Body of pancreas (tissue), 4 donors: ENCODE measurements around the gene ANKRD33B. TPM values are rescaled to one million over a fixed set of nuclear protein-coding genes. Genes with fewer than 3 reads are reported as not detected.

Experiments used
- ATAC-seq: fragments of 150-250 bp; one replicate; pipeline ENCODE4 v1.9.1; 2016
- DNase-seq, 4 donors: peaks; one replicate each; pipeline ENCODE4 v3.0.0-alpha.2; 2019
- H3K27ac ChIP-seq, 4 donors: fragments of 200-600 bp; sonication (generic); 1 replicate in 3 of 4; 2 replicates in 1 of 4; pipeline versions ENCODE4 v1.5.1 to v1.6.1; 2016 to 2019; ENCODE audit warnings: mild to moderate bottlenecking in 1 of 4, mixed read lengths in 1 of 4, moderate library complexity in 1 of 4
- H3K27me3 ChIP-seq, 2 donors: fragments of 200-600 bp; sonication (generic); one replicate each; pipeline ENCODE4 v1.6.0; 2016; ENCODE audit warnings: mild to moderate bottlenecking in 1 of 2
- H3K36me3 ChIP-seq, 2 donors: fragments of 200-600 bp; sonication (generic); replicated peaks in 1 of 2; 2 replicates each; pipeline ENCODE4 v1.5.1; 2016; ENCODE audit warnings: low read depth in 2 of 2; ENCODE audit not compliant: insufficient read depth in 1 of 2
- H3K4me1 ChIP-seq: fragments of 200-600 bp; sonication (generic); one replicate; pipeline ENCODE4 v1.6.0; 2016
- H3K4me3 ChIP-seq, 2 donors: fragments of 200-600 bp; sonication (generic); 1 replicate in 1 of 2; 2 replicates in 1 of 2; pipeline ENCODE4 v1.5.1; 2016 to 2019
- H3K9me3 ChIP-seq, 3 donors: fragments of 200-600 bp; sonication (generic); 1 replicate in 2 of 3; 2 replicates in 1 of 3; pipeline ENCODE4 v1.5.1; 2016
- CTCF ChIP-seq, 7 experiments: fragments of 450-650 bp in 4 of 7; fragments of 200-600 bp in 3 of 7; sonication (generic) in 3 of 7; IDR thresholded peaks; one replicate each; pipeline ENCODE4 v1.5.1; 2016 to 2019; ENCODE audit warnings: antibody characterized with exemption in 7 of 7
- POLR2A ChIP-seq, 3 donors: fragments of 450-650 bp; IDR thresholded peaks; one replicate each; pipeline ENCODE4 v1.6.1; 2016; ENCODE audit warnings: antibody characterized with exemption in 3 of 3, mild to moderate bottlenecking in 2 of 3
- WGBS, 2 donors: methylation state at CpG; one replicate each; pipeline ENCODE4 v1.1.5; 2017; 5-methylcytosine and 5-hydroxymethylcytosine counted together
- intact Hi-C: fragments of 100-400 bp; cut with DNase I; formaldehyde crosslinking; loops from one replicate; pipeline ENCODE4 v1.15.1; 2023
- total RNA-seq, 2 donors: library from RNA; depleted of rRNA; stranded (reverse); fragments of >200 nt; gene quantifications; one replicate each; pipeline ENCODE4 v1.1.0, GENCODE V29; 2016

The ANKRD33B gene
- total RNA-seq, 2 donors from 2014 or later = 2.3 to 3.9 TPM

- DNase-seq (no peak), ATAC-seq (no peak)
- peaks cover 7% of the 10 kb centered on the region for H3K4me1 ChIP-seq
- no peaks in the 10 kb centered on the region for H3K27me3 ChIP-seq
- H3K9me3 ChIP-seq = no peaks in the 10 kb centered on the region
- intact Hi-C loops = no loop called here
- 77 to 88% methylated on average over 3 of the region's 3 CpGs for WGBS, 2 donors
- H3K27ac ChIP-seq = no peak overlapping the region
- H3K36me3 ChIP-seq = no peaks in the 10 kb centered on the region
- no peak overlapping the region for H3K4me3 ChIP-seq
- TF ChIP-seq CTCF (IDR thresholded peaks at IDR 0.05) (no peak), POLR2A (IDR thresholded peaks at IDR 0.05) (no peak)
These were observed 31.4 kb upstream of the ANKRD33B start for GRCh38 chr5:10532421-10532820.

DNA sequence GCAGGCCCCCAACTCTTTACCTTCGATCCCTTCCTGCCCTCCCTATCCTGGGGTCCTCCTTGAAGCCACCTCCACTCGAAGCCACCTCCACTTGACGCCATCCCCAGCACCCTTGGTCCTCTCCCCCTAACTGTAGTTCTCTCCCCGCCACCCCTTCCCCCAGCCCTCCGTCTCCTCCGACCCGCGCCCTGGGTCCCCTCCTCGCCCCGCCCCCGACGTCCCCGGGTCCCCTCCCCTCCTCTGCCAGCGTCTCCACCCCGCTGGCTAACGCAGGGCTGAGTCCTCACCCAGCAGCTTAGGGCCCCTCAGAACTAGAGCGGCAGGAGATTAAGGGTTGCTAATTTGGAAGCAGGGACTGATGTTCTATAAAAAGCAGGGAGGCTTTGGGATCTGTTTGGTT, 30.6 kb upstream of the ANKRD33B start:
- Histone ChIP-seq H3K27me3 (no peaks in the 10 kb centered on the region), H3K4me1 (peaks cover 12% of the 10 kb centered on the region), H3K36me3 (no peaks in the 10 kb centered on the region), H3K27ac (no peak overlapping the region), H3K9me3 (no peaks in the 10 kb centered on the region), H3K4me3 (no peak overlapping the region)
- WGBS, 2 donors = 14 to 26% methylated on average over 16 to 17 of the region's 17 CpGs
- ATAC-seq (no peak), DNase-seq (no peak)
- intact Hi-C loops = no loop called here
- TF ChIP-seq CTCF (IDR thresholded peaks at IDR 0.05) (no peak), POLR2A (IDR thresholded peaks at IDR 0.05) (no peak)

- Histone ChIP-seq H3K4me1 (peaks cover 12% of the 10 kb centered on the region), H3K4me3 (no peak overlapping the region), H3K27ac (no peak overlapping the region), H3K27me3 (no peaks in the 10 kb centered on the region), H3K36me3 (no peaks in the 10 kb centered on the region), H3K9me3 (no peaks in the 10 kb centered on the region)
- TF ChIP-seq POLR2A (IDR thresholded peaks at IDR 0.05) = no peak
- TF ChIP-seq CTCF (IDR thresholded peaks at IDR 0.05) = no peak
- no peak for ATAC-seq
- intact Hi-C loops = no loop called here
- DNase-seq = no peak
- 67 to 73% methylated on average over 22 to 23 of the region's 23 CpGs for WGBS, 2 donors
These were observed 29.0 kb upstream of the ANKRD33B start for GRCh38 chr5:10534561-10535530.

DNA sequence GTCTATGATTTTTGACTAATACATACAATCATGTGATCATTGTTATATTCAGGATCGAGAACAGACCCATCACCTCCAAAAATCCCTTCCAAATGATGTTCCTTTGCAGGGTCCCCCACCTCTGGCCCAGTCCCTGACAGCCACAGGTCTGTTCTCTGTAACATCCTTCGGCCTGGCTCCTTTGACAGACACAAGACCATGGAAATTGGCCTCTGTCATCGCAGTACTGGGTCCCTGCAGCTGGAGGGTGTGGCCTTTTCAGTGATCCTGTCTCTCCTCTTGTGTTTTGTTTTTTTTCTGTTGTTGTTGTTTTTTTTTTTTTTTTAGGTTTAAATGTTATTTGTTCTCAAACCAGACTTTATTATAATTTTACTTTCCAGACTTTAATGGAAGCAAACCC, 27.4 kb upstream of the ANKRD33B start:
- no peak for DNase-seq
- H3K4me3 ChIP-seq = no peak overlapping the region
- peak overlapping the region in 1 of 4 donors; percentile 2 for H3K27ac ChIP-seq
- no peak for TF ChIP-seq CTCF (IDR thresholded peaks at IDR 0.05)
- no peak for TF ChIP-seq POLR2A (IDR thresholded peaks at IDR 0.05)
- H3K9me3 ChIP-seq = no peaks in the 10 kb centered on the region
- no peaks in the 10 kb centered on the region for H3K27me3 ChIP-seq
- no peak for ATAC-seq
- intact Hi-C loops = no loop called here
- peaks cover 12% of the 10 kb centered on the region for H3K4me1 ChIP-seq
- H3K36me3 ChIP-seq = no peaks in the 10 kb centered on the region
- WGBS, 2 donors = 48 to 58% methylated on average over 3 of the region's 3 CpGs
